ENCODE results near the gene XIRP2.

XIRP2 gene

GRCh38 chr2:166959556-166959955 lies 71.3 kb downstream of the XIRP2 start:
- TF ChIP-seq CTCF (IDR thresholded peaks at IDR 0.05) (no peak), ZFX (IDR thresholded peaks at IDR 0.05; ENCODE audit: borderline replicate concordance) (no peak)

GRCh38 chr2:166960702-166961270 lies 72.5 kb downstream of the XIRP2 start:
- TF ChIP-seq ZFX (IDR thresholded peaks at IDR 0.05; ENCODE audit: borderline replicate concordance), result no peak
- TF ChIP-seq CTCF (IDR thresholded peaks at IDR 0.05), result no peak
- H3K27ac ChIP-seq, result no peak overlapping the region

More at GRCh38 chr2:166959556-166959955, 71.3 kb downstream of the XIRP2 start:
- H3K27ac ChIP-seq, result no peak overlapping the region

- no peak overlapping the region for H3K27ac ChIP-seq
- TF ChIP-seq CTCF (IDR thresholded peaks at IDR 0.05) (no peak), ZFX (IDR thresholded peaks at IDR 0.05; ENCODE audit: borderline replicate concordance) (no peak)
Observed at GRCh38 chr2:166961933-166962332, 73.7 kb downstream of the XIRP2 start.

GRCh38 chr2:166969486-166969885 lies 81.2 kb downstream of the XIRP2 start:
- TF ChIP-seq ZFX (IDR thresholded peaks at IDR 0.05; ENCODE audit: borderline replicate concordance) (no peak), CTCF (IDR thresholded peaks at IDR 0.05) (no peak)
- no peak overlapping the region for H3K27ac ChIP-seq

- no peak for TF ChIP-seq CTCF (IDR thresholded peaks at IDR 0.05)
- no peak for TF ChIP-seq ZFX (IDR thresholded peaks at IDR 0.05; ENCODE audit: borderline replicate concordance)
Observed at GRCh38 chr2:166972002-166972401, 83.7 kb downstream of the XIRP2 start.

GRCh38 chr2:166972418-166972817 lies 84.1 kb downstream of the XIRP2 start:
- no peak for TF ChIP-seq CTCF (IDR thresholded peaks at IDR 0.05)
- no peak for TF ChIP-seq ZFX (IDR thresholded peaks at IDR 0.05; ENCODE audit: borderline replicate concordance)
- H3K27ac ChIP-seq, result no peak overlapping the region

More at GRCh38 chr2:166972002-166972401, 83.7 kb downstream of the XIRP2 start:
- no peak overlapping the region for H3K27ac ChIP-seq

- TF ChIP-seq CTCF (IDR thresholded peaks at IDR 0.05) (no peak), ZFX (IDR thresholded peaks at IDR 0.05; ENCODE audit: borderline replicate concordance) (no peak)
Observed at GRCh38 chr2:166984188-166984587, 95.9 kb downstream of the XIRP2 start.

More at GRCh38 chr2:166984188-166984587, 95.9 kb downstream of the XIRP2 start:
- H3K27ac ChIP-seq, result no peak overlapping the region
